RCC 7860 (cell line): ENCODE measurements around the gene TFG.
"Not testable (repeated sequence)": the region's sequence is repeated elsewhere in the genome, so short reads cannot be mapped to it uniquely, and the experiment has no call there.

ENCODE experiments used
- DNase-seq: peaks from one replicate; pipeline ENCODE4 v3.0.0-alpha.2; 2015; ENCODE audit warnings: low spot score
- FAIRE-seq: peaks from 2 replicates; lab custom pipeline; 2012; peaks lifted over from hg19 to GRCh38; lab: Jason Lieb, UNC

The TFG gene

DNA sequence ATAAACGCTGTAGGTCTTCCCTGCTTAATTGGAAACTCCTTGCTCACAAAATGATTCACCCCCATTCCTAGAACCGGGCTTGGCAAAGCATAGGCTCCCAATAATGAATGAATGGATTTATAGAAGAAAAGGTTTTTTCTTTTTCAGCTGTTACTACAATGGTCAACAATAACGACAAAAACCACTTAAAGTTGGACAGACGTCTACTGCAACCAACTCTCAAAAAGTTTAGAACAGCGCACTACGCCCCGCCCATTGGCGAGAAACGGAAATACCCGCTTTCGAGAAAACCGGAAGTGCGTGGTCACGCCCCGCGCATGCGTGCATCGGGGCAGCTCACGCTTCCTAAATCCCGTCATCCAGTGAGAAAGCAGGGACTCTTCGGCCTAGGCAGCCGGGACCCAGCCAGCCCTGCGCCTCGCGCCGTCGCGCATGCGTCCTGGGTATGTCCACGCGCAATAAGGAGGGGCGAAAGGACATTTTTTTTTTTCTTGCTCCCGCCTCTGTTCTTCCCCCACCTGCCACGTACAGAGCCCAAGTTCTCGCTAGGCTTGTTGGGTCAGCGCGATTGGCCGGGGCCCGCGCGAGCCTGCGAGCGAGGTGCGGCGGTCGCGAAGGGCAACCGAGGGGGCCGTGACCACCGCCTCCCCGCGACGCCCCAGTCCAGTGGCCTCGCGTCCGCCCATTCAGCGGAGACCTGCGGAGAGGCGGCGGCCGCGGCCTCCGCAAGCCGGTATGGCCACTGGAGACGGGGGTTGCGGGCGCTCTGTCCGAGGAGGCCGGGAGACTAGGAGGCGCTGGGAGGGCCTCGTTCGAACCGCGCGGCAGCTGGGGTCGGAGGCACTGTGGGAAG lies at the start of gene TFG:
TSS of gene TFG (plus strand) at position 506 of the 853 bp plus-strand sequence. CDS start 4,192 bp downstream, outside the sequence.
- peak; percentile 93 for FAIRE-seq

DNA sequence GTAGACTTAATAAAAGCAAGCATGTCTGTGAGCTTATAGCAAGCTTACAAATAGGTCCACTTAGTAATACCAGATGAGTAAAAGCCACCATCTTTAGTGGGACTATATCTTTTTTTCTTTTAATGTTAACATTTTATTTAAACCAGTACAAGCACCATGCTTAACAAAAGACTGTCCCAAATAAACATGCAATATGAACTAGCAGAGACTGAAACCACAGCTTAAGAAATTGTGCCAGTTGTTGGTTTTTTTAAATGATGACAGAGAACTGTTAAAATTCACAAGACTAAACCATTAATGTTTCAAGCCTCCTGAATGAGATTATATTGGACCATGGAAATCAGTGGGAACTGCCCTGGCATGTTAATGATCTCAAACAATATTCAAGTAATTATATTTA lies 48.0 kb upstream of the TFG start:
- DNase-seq, FAIRE-seq: not testable (repeated sequence)

More for the DNA sequence above, at the start of gene TFG:
- peak; percentile 98 for DNase-seq

DNA sequence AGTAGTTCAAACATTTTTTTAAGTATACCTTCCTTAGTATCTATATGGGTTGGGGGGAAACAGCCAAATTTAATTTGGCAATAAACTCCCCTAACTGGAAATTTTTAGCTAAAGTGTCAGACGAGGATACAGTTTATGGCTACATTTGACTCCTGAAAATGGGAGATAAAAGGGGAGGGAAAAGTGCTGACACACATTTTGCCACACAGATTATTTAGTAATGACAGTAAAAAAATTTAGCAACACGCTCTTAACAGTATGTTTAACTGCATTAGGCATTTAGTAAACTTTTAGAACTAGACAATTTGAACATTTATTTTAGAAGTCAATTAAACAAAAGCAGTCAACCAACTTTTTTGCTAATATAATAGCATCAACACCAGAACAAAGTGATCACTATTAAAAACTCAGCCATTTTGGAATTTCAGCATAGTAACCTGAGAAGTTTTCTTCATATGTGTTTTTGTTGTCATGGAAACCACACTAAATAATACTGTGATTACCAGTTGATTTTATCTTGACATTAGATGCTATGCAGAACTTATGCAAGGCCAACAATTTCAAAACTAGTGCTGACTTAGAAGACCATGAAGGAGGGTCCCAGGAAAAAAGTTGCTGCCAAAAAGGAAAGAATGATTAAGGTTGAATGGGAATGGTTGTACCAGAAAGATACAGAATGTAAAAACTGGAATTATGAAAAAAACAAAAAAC lies 47.0 kb upstream of the TFG start:
- no peak for DNase-seq
- no peak for FAIRE-seq

DNA sequence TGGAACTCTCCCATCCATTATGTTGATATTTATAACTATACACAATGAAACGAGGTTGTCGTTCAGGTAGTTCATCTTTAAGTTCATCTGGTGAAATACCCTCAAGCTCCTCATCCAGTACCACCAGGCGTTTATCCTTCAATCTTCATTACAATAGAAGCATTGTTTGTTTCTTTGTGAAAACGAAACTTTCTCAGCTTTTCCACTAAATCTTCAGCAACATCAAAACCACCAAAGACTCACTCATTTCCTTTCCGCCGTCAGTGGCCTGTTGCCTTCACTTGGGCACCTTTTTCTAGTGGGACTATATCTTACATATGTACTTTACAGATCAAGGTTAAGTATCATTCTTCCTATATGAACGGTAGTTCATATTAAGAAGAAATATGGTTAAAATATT lies 44.1 kb upstream of the TFG start:
- DNase-seq (no peak), FAIRE-seq (no peak)

DNA sequence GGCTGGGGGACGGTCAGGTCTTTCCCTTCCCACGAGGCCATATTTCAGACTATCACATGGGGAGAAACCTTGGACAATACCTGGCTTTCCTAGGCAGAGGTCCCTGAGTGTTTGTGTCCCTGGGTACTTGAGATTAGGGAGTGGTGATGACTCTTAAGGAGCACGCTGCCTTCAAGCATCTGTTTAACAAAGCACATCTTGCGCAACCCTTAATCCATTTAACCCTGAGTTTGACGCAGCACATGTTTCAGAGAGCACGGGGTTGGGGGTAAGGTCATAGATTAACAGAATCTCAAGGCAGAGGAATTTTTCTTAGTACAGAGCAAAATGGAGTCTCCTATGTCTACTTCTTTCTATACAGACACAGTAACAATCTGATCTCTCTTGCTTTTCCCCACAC lies 42.6 kb upstream of the TFG start:
- not testable (repeated sequence) for FAIRE-seq, DNase-seq

DNA sequence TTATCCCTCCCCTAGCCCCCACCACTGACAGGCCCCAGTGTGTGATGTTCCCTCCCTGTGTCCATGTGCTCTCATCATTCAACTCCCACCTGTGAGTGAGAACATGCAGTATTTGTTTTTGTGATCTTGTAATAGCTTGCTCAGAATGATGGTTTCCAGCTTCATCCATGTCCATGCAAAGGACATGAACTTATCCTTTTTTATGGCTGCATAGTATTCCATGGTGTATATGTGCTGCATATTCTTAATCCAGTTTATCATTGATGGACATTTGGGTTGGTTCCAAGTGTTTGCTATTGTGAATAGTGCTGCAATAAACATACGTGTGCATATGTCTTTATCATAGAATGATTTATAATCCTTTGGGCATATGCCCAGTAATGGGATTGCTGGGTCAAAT lies 42.0 kb upstream of the TFG start:
- not testable (repeated sequence) for DNase-seq, FAIRE-seq

DNA sequence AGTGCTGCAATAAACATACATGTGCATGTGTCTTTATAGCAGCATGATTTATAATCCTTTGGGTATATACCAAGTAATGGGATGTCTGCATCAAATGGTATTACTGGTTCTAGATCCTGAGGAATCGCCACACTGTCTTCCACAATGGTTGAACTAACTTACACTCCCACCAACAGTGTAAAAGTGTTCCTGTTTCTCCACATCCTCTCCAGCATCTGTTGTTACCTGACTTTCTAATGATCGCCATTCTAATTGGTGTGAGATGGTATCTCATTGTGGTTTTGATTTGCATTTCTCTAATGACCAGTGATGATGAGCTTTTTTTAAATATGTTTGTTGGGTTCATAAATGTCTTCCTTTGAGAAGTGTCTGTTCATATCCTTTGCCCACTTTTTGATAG lies 38.3 kb upstream of the TFG start:
- FAIRE-seq, DNase-seq: not testable (repeated sequence)

GRCh38 chr3:100681496-100681895 lies 27.8 kb upstream of the TFG start:
- no peak for DNase-seq
- FAIRE-seq: no peak

DNA sequence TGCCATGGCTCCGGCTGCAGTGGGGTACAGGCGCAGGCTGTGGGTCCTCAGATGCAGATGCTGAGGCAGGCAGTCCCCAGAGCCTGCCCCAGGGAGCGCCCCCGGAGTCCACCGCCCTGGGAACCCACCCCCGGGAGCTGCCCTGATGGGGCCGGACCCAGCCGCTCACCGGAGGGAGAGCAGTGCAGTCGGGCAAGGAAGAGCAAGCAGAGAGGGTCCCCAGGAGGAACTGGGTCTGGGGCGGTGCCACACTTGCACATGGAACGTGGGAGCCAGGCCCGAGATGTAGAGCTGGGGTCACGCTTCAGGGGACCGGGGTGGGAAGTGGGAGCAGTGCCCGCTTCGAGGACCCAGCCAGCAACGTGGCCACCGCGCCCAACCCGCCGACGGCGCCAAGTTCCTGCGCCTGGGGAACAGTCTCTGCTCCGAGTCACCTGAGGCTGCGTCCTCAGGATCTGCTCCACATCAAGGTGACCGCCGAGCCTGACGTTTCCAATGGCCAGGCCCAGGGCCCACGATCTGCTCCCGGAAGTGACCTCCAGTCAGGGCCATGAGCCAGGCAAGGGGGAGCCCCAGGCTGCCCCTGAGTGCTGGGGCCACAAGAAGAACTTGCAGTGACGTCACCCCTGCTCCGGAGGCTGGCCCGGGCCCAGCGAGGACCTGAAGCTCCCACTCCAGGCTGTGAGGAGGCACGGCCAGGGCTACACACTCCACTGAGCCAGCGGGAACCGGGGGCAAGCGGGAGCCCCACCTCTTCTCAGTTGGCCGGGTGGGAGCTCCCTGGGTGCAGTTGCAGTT lies 27.0 kb upstream of the TFG start:
- DNase-seq (no peak), FAIRE-seq (no peak)

GRCh38 chr3:100682854-100683760 lies 26.2 kb upstream of the TFG start:
- FAIRE-seq: no peak
- DNase-seq: no peak

DNA sequence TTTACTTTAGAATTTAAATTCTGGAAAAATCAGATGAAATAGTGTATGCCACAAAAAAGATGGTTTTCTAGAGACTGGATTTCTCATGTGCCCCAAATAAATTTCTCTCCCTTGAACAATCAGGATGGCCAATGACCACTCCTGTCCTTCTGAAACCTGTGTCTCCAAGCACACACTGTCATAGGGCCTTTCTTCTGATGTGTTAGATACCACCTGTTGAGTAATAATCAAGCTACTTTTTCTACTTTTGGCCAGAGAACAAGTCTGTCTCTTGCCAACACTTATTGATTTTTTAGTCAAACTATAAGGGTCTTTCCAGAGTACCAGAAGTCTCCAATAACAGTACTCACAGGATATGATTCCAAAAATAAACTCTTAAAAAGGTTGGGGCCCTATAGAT lies 16.1 kb upstream of the TFG start:
- DNase-seq (no peak), FAIRE-seq (no peak)

GRCh38 chr3:100695696-100696095 lies 13.6 kb upstream of the TFG start:
- no peak for DNase-seq
- no peak for FAIRE-seq

GRCh38 chr3:100696161-100696560 lies 13.1 kb upstream of the TFG start:
- FAIRE-seq (no peak), DNase-seq (no peak)

GRCh38 chr3:100697172-100697571 lies 12.1 kb upstream of the TFG start:
- DNase-seq (no peak), FAIRE-seq (no peak)

DNA sequence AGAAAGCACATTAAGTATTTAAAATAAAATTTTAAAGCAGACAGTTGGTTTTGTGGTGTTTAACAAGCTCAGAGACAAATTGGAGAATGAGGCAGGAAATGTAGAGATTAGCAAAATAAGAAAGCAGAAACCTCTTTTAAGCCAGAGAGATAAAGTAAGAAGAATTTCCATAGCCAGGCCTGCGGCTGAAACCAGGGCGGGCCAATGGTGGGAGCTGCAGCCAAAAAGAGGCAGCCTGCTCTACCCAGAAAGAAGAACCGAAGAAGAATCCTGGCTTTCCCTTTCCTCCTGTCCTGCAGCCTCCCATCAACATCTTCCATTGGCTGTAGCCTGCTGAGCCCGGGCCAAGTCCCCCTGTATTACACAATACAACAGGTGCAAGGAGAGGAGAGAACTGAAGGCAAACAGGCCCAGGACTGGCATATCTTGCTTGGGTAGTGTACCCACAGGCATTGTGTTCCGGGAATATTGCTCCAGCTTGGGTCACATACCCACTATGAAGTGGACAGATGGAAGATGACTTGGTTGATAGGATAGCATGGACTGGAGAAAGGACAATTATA lies 11.5 kb upstream of the TFG start:
- DNase-seq (no peak), FAIRE-seq (no peak)

- FAIRE-seq (no peak), DNase-seq (no peak)
Observed at GRCh38 chr3:100698736-100699135, 10.6 kb upstream of the TFG start.

DNA sequence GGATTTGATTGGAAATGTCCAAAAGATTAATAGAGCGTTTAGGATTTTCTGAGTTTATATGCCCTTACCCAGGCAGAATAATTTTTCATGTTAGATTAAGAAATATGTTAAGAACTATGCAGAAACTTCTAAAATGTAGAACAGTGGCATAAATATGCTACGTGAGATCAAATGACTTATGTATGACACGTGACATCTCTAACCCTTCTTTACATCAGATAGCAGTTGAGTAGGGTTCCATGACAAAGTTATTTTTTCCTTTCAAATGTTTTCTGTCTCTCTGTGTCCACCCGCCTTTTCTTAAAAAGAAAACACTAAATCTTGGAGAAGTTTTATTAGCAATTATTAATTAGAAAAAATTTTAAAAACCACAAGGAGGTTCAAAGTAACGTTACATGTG lies 8.6 kb upstream of the TFG start:
- DNase-seq (no peak), FAIRE-seq (no peak)

- DNase-seq: no peak
- no peak for FAIRE-seq
Observed at GRCh38 chr3:100702082-100702979, 7.0 kb upstream of the TFG start.

DNA sequence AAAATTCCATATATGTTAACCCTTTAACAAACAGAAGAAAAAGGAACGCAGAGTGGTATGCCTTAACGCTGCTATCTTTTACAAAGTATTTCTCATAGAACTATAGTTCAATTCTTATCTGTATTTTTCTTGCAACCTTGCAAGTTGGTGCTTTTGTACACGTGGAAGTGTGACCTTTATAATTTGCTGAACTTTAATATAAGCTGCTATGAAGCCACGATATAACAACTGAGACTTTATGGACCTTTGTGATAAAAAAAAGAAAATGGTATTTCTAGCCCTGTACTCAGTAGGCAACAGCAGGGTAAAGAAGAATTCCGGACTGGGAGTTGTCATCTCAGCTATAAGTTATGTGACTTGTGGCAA lies 6.3 kb upstream of the TFG start:
- FAIRE-seq (no peak), DNase-seq (no peak)
